Esophagus squamous epithelium (tissue), 5 donors: ENCODE results near the gene ANKRD13D. TPM values are rescaled to one million over a fixed set of nuclear protein-coding genes. Genes with fewer than 3 reads are reported as not detected.

Experiments used
- DNase-seq: peaks from one replicate; lab custom pipeline; 2025; lab: John Stamatoyannopoulos, UW
- H3K27ac ChIP-seq, 4 donors: fragments of 200-600 bp; sonication (generic); one replicate each; pipeline ENCODE4 v1.5.1; 2016 to 2019; ENCODE audit warnings: mild to moderate bottlenecking in 1 of 4
- H3K27me3 ChIP-seq, 4 donors: fragments of 200-600 bp; sonication (generic); 1 replicate in 3 of 4; 2 replicates in 1 of 4; pipeline versions ENCODE4 v1.5.1 to v1.6.0; 2017 to 2021; ENCODE audit warnings: antibody characterized with exemption in 1 of 4
- H3K36me3 ChIP-seq, 3 donors: fragments of 200-600 bp; sonication (generic); one replicate each; pipeline ENCODE4 v1.5.1; 2016 to 2019
- H3K4me1 ChIP-seq, 3 donors: fragments of 200-600 bp; sonication (generic); one replicate each; pipeline ENCODE4 v1.5.1; 2017 to 2019
- H3K4me3 ChIP-seq, 4 donors: fragments of 200-600 bp; sonication (generic); 1 replicate in 3 of 4; 2 replicates in 1 of 4; pipeline ENCODE4 v1.5.1; 2016 to 2019; ENCODE audit warnings: mild to moderate bottlenecking in 2 of 4, moderate library complexity in 1 of 4
- H3K9me3 ChIP-seq, 3 donors: fragments of 200-600 bp; sonication (generic); one replicate each; pipeline ENCODE4 v1.5.1; 2016 to 2019
- CTCF ChIP-seq, 6 experiments: fragments of 450-650 bp in 4 of 6; fragments of 200-600 bp in 2 of 6; sonication (generic) in 2 of 6; IDR thresholded peaks; one replicate each; pipeline ENCODE4 v1.5.1; 2016 to 2019; ENCODE audit warnings: antibody characterized with exemption in 6 of 6, mild to moderate bottlenecking in 4 of 6, moderate library complexity in 4 of 6
- POLR2A ChIP-seq, 4 donors: fragments of 450-650 bp; IDR thresholded peaks; one replicate each; pipeline ENCODE4 v1.6.1; 2017; ENCODE audit warnings: antibody characterized with exemption in 4 of 4, mild to moderate bottlenecking in 4 of 4, moderate library complexity in 3 of 4
- WGBS, 2 donors: methylation state at CpG; one replicate each; pipeline ENCODE4 v1.1.5; 2018; 5-methylcytosine and 5-hydroxymethylcytosine counted together
- intact Hi-C: fragments of 100-400 bp; cut with DNase I; formaldehyde crosslinking; loops from one replicate; pipeline ENCODE4 v1.15.0; 2022
- total RNA-seq, 4 donors: library from RNA; depleted of rRNA; stranded (reverse); fragments of >200 nt; gene quantifications; one replicate each; pipeline ENCODE4 v1.1.0, GENCODE V29; 2016
- donor health status: DM: yes; HTN: yes; CAD: no.

The ANKRD13D gene
- total RNA-seq, 4 donors from 2014 or later, result 27.4 to 50.6 (median 41.6) TPM

GRCh38 chr11:67264877-67265632, 24.0 kb upstream of the ANKRD13D start:
- TF ChIP-seq CTCF (IDR thresholded peaks at IDR 0.05), result no peak
- no peak for TF ChIP-seq POLR2A (IDR thresholded peaks at IDR 0.05)
- H3K27me3 ChIP-seq, result no peaks in the 10 kb centered on the region
- no peak overlapping the region for H3K4me3 ChIP-seq
- WGBS, 2 donors, result 65 to 69% methylated on average over 2 to 7 of the region's 7 CpGs
- intact Hi-C loops, result loop anchor here (5.0 kb wide), 1 partner anchor 52 kb away; no protein-coding TSS in a partner anchor
- H3K36me3 ChIP-seq, result peaks cover 8 to 20% (median 15%) of the 10 kb centered on the region in 3 donors
- no peak for DNase-seq
- H3K9me3 ChIP-seq, result no peaks in the 10 kb centered on the region
- H3K27ac ChIP-seq, result peak overlapping the region; percentile 88 to 97 (median 93)
- H3K4me1 ChIP-seq, result peaks cover 70 to 90% (median 80%) of the 10 kb centered on the region in 3 donors

GRCh38 chr11:67265633-67266448, 23.3 kb upstream of the ANKRD13D start:
- WGBS, 2 donors, result 39 to 63% methylated on average over 5 to 11 of the region's 54 CpGs
- intact Hi-C loops, result loop anchor here (5.0 kb wide), 1 partner anchor 51 kb away; no protein-coding TSS in a partner anchor
- peak overlapping the region in 3 of 4 donors; percentile 19 to 99 (median 29) for H3K4me3 ChIP-seq

GRCh38 chr11:67266449-67267187, 22.5 kb upstream of the ANKRD13D start, which contains the start of gene GRK2:
TSS of gene GRK2 (plus strand) at chr11:67266473. CDS start at chr11:67266700, 227 bp downstream.
- WGBS, 2 donors, result 0% methylated on average over 6 of the region's 103 CpGs
- H3K9me3 ChIP-seq, result no peaks in the 10 kb centered on the region
- no peaks in the 10 kb centered on the region for H3K27me3 ChIP-seq
- H3K27ac ChIP-seq, result peak within 1 kb of the TSS; percentile 93 to 98 (median 96)
- peaks cover 8 to 25% (median 15%) of the 10 kb centered on the region in 3 donors for H3K36me3 ChIP-seq
- DNase-seq, result no peak
- intact Hi-C loops, result loop anchor here (5.0 kb wide), 1 partner anchor 51 kb away; no protein-coding TSS in a partner anchor
- TF ChIP-seq CTCF (IDR thresholded peaks at IDR 0.05), result peak in 1 of 6 experiments; percentile 11
- TF ChIP-seq POLR2A (IDR thresholded peaks at IDR 0.05), result no peak
- peak within 1 kb of the TSS; percentile 94 to 99 (median 96) for H3K4me3 ChIP-seq
- H3K4me1 ChIP-seq, result peaks cover 78 to 93% (median 87%) of the 10 kb centered on the region in 3 donors

More at GRCh38 chr11:67265633-67266448, 23.3 kb upstream of the ANKRD13D start:
- Histone ChIP-seq H3K27me3 (no peaks in the 10 kb centered on the region), H3K36me3 (peaks cover 8 to 20% (median 15%) of the 10 kb centered on the region in 3 donors), H3K4me1 (peaks cover 77 to 93% (median 87%) of the 10 kb centered on the region in 3 donors), H3K9me3 (no peaks in the 10 kb centered on the region), H3K27ac (peak overlapping the region; percentile 90 to 97 (median 94))
- TF ChIP-seq CTCF (IDR thresholded peaks at IDR 0.05), result peak; percentile 64 to 95 (median 88)
- TF ChIP-seq POLR2A (IDR thresholded peaks at IDR 0.05), result no peak
- no peak for DNase-seq

GRCh38 chr11:67267188-67268080, 21.7 kb upstream of the ANKRD13D start:
- no peak for DNase-seq
- H3K27ac ChIP-seq, result peak overlapping the region; percentile 93 to 98 (median 96)
- H3K4me3 ChIP-seq, result peak overlapping the region; percentile 94 to 99 (median 96)
- peaks cover 82 to 93% (median 87%) of the 10 kb centered on the region in 3 donors for H3K4me1 ChIP-seq
- WGBS, 2 donors, result 5 to 9% methylated on average over 11 to 12 of the region's 30 CpGs
- H3K36me3 ChIP-seq, result peaks cover 8 to 33% (median 15%) of the 10 kb centered on the region in 3 donors
- no peaks in the 10 kb centered on the region for H3K27me3 ChIP-seq
- no peaks in the 10 kb centered on the region for H3K9me3 ChIP-seq
- TF ChIP-seq CTCF (IDR thresholded peaks at IDR 0.05) (no peak), POLR2A (IDR thresholded peaks at IDR 0.05) (peak in 1 of 4 donors; percentile 35)
- intact Hi-C loops, result loop anchor here (5.0 kb wide), 1 partner anchor 50 kb away; no protein-coding TSS in a partner anchor
